Parathyroid adenoma (tissue), 2 donors: ENCODE data around the gene XRCC3.

Experiments
- H2AFZ ChIP-seq: fragments of 300-600 bp; sonication (generic); one replicate; pipeline ENCODE4 v1.7.0; 2017; ENCODE audit warnings: antibody characterized with exemption, mild to moderate bottlenecking
- H3K27ac ChIP-seq: fragments of 300-600 bp; sonication (generic); one replicate; pipeline ENCODE4 v1.7.0; 2017
- H3K27me3 ChIP-seq: fragments of 300-600 bp; sonication (generic); one replicate; pipeline ENCODE4 v1.7.0; 2017; ENCODE audit warnings: low read length; ENCODE audit not compliant: control insufficient read depth, insufficient read depth
- H3K36me3 ChIP-seq: fragments of 300-600 bp; sonication (generic); one replicate; pipeline ENCODE4 v1.7.0; 2017; ENCODE audit warnings: low read length; ENCODE audit not compliant: control insufficient read depth, insufficient read depth
- H3K4me1 ChIP-seq: fragments of 300-600 bp; sonication (generic); one replicate; pipeline ENCODE4 v1.7.0; 2017; ENCODE audit warnings: control low read depth
- H3K4me2 ChIP-seq: fragments of 300-600 bp; sonication (generic); one replicate; pipeline ENCODE4 v1.7.0; 2017; ENCODE audit warnings: low read length
- H3K4me3 ChIP-seq: fragments of 300-600 bp; sonication (generic); one replicate; pipeline ENCODE4 v1.7.0; 2017; ENCODE audit warnings: low read depth, low read length
- H3K79me2 ChIP-seq: fragments of 300-600 bp; sonication (generic); one replicate; pipeline ENCODE4 v1.7.0; 2017; ENCODE audit warnings: control low read depth
- H3K9ac ChIP-seq: fragments of 300-600 bp; sonication (generic); one replicate; pipeline ENCODE4 v1.7.0; 2017; ENCODE audit warnings: mild to moderate bottlenecking
- H3K9me3 ChIP-seq: fragments of 300-600 bp; sonication (generic); one replicate; pipeline ENCODE4 v1.7.0; 2017; ENCODE audit warnings: low read length; ENCODE audit not compliant: control insufficient read depth
- CTCF ChIP-seq: fragments of 300-600 bp; sonication (generic); IDR thresholded peaks from one replicate; pipeline ENCODE4 v1.7.0; 2017; ENCODE audit warnings: antibody characterized with exemption, mild to moderate bottlenecking
- donor health status: primary hyperparathyroidism.

The XRCC3 gene

GRCh38 chr14:103731481-103731880 lies 16.2 kb upstream of the XRCC3 start:
- no peaks in the 10 kb centered on the region for H3K27me3 ChIP-seq
- H2AFZ ChIP-seq, result no peak overlapping the region
- peaks cover 5% of the 10 kb centered on the region for H3K4me1 ChIP-seq
- TF ChIP-seq CTCF, result no peak
- no peak overlapping the region for H3K27ac ChIP-seq
- H3K4me3 ChIP-seq, result no peak overlapping the region
- H3K79me2 ChIP-seq, result no peaks in the 10 kb centered on the region
- no peaks in the 10 kb centered on the region for H3K36me3 ChIP-seq
- H3K4me2 ChIP-seq, result no peak overlapping the region
- H3K9ac ChIP-seq, result no peak overlapping the region
- no peaks in the 10 kb centered on the region for H3K9me3 ChIP-seq

- Histone ChIP-seq H3K9ac (no peak overlapping the region), H3K79me2 (no peaks in the 10 kb centered on the region), H3K4me2 (no peak overlapping the region), H3K27me3 (no peaks in the 10 kb centered on the region), H2AFZ (no peak overlapping the region), H3K27ac (no peak overlapping the region), H3K36me3 (no peaks in the 10 kb centered on the region), H3K9me3 (no peaks in the 10 kb centered on the region), H3K4me3 (no peak overlapping the region), H3K4me1 (peaks cover 5% of the 10 kb centered on the region)
- no peak for TF ChIP-seq CTCF
Observed at GRCh38 chr14:103730490-103731035, 15.3 kb upstream of the XRCC3 start.

GRCh38 chr14:103729496-103730448 lies 14.5 kb upstream of the XRCC3 start:
- no peak for TF ChIP-seq CTCF
- H3K79me2 ChIP-seq, result no peaks in the 10 kb centered on the region
- H3K4me2 ChIP-seq, result no peak overlapping the region
- H3K27ac ChIP-seq, result no peak overlapping the region
- no peak overlapping the region for H3K4me3 ChIP-seq
- no peaks in the 10 kb centered on the region for H3K36me3 ChIP-seq
- peaks cover 5% of the 10 kb centered on the region for H3K4me1 ChIP-seq
- no peaks in the 10 kb centered on the region for H3K9me3 ChIP-seq
- H3K9ac ChIP-seq, result no peak overlapping the region
- H2AFZ ChIP-seq, result no peak overlapping the region
- H3K27me3 ChIP-seq, result no peaks in the 10 kb centered on the region

- H3K4me3 ChIP-seq, result no peak overlapping the region
- no peak for TF ChIP-seq CTCF
- H3K9me3 ChIP-seq, result no peaks in the 10 kb centered on the region
- H3K79me2 ChIP-seq, result no peaks in the 10 kb centered on the region
- peaks cover 5% of the 10 kb centered on the region for H3K4me1 ChIP-seq
- H3K4me2 ChIP-seq, result no peak overlapping the region
- no peaks in the 10 kb centered on the region for H3K36me3 ChIP-seq
- H2AFZ ChIP-seq, result no peak overlapping the region
- no peak overlapping the region for H3K9ac ChIP-seq
- no peak overlapping the region for H3K27ac ChIP-seq
- no peaks in the 10 kb centered on the region for H3K27me3 ChIP-seq
Observed at GRCh38 chr14:103728721-103729120, 13.5 kb upstream of the XRCC3 start.
